Measurements from ENCODE around the gene COX6B1. TPM values are rescaled to one million over a fixed set of nuclear protein-coding genes. Genes with fewer than 3 reads are reported as not detected.

COX6B1 gene
- total and polyA plus RNA-seq, 2 of the 8 experiments (the other 6 are each of a cell fraction or from before 2014, with no cell fraction given), result 437 to 1,052 TPM

DNA sequence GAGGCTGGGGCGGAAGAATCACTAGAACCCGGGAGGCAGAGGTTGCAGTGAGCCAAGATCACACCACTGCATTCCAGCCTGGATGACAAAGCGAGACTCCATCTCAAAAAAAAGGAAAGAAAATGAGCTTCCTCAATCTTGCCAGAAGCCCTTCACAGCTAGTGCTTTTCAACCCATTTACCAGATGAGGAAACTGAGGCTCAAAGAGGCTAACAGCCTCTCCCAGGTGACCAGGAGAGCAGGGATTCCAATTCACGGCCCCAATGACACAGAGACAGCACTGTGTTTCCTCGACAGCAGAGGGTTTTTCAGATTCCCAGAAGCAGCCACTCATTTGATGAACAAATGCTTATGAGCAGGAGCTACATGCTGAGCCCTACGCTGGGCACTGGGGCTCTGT is 21.4 kb downstream of the COX6B1 start (continued):
- TF ChIP-seq HDAC6 (IDR thresholded peaks at IDR 0.05; ENCODE audit: low read depth, low read length) (no peak), KDM1A (IDR thresholded peaks at IDR 0.05; ENCODE audit: borderline replicate concordance, low read length) (no peak), SIN3A (conservative IDR thresholded peaks at IDR 0.05 in 1 of 2, IDR thresholded peaks at IDR 0.05 in 1 of 2; ENCODE audit: low read depth in 1 of 2, low read length in 2 of 2) (no peak)
